Activated T-cell treated with anti-CD3 and anti-CD28 coated beads, Interleukin-2, amount 50 U/mL, for 24 hours (primary cell): ENCODE data around the gene MON1B.
"Not testable (repeated sequence)": the region's sequence is repeated elsewhere in the genome, so short reads cannot be mapped to it uniquely, and the experiment has no call there.

Experiments used
- DNase-seq: peaks from one replicate; pipeline ENCODE4 v3.0.0-alpha.2; 2020
- H3K27ac Mint-ChIP-seq: 2 replicates; pipeline ENCODE4 v1.8.0; 2020; ENCODE audit warnings: mild to moderate bottlenecking, mixed read lengths
- H3K27me3 Mint-ChIP-seq: 2 replicates; pipeline ENCODE4 v1.8.0; 2020; ENCODE audit warnings: mixed read lengths
- H3K36me3 Mint-ChIP-seq: 2 replicates; pipeline ENCODE4 v1.8.0; 2020; ENCODE audit warnings: low read depth, mixed read lengths
- H3K4me1 Mint-ChIP-seq: 2 replicates; pipeline ENCODE4 v1.8.0; 2020; ENCODE audit warnings: low read depth, mixed read lengths
- H3K4me3 Mint-ChIP-seq: 2 replicates; pipeline ENCODE4 v1.8.0; 2020; ENCODE audit warnings: mild to moderate bottlenecking, moderate library complexity, mixed read lengths
- H3K9me3 Mint-ChIP-seq: 2 replicates; pipeline ENCODE4 v1.8.0; 2020; ENCODE audit warnings: mixed read lengths

Gene MON1B

GRCh38 chr16:77186298-77186697 is 4.7 kb upstream of the MON1B start:
- not testable (repeated sequence) for H3K4me1 Mint-ChIP-seq, H3K9me3 Mint-ChIP-seq, H3K27ac Mint-ChIP-seq, H3K4me3 Mint-ChIP-seq, DNase-seq, H3K27me3 Mint-ChIP-seq
- H3K36me3 Mint-ChIP-seq = peaks cover 11% of the 10 kb centered on the region

- peaks cover 41% of the 10 kb centered on the region for H3K4me1 Mint-ChIP-seq
- H3K27ac Mint-ChIP-seq = peak overlapping the region; percentile 100
- peak overlapping the region; percentile 88 for H3K4me3 Mint-ChIP-seq
- no peaks in the 10 kb centered on the region for H3K27me3 Mint-ChIP-seq
- H3K9me3 Mint-ChIP-seq = no peaks in the 10 kb centered on the region
- DNase-seq = no peak
- H3K36me3 Mint-ChIP-seq = peaks cover 49% of the 10 kb centered on the region
Observed at GRCh38 chr16:77190190-77190477, 856 bp upstream of the MON1B start.

- DNase-seq = peak; percentile 64
- peak overlapping the region; percentile 88 for H3K4me3 Mint-ChIP-seq
Observed at GRCh38 chr16:77191259-77191969, 424 bp downstream of the MON1B start.

GRCh38 chr16:77193377-77193776 is 2.4 kb downstream of the MON1B start:
- DNase-seq = no peak
- Mint-ChIP-seq H3K4me1 (peaks cover 41% of the 10 kb centered on the region), H3K36me3 (peaks cover 79% of the 10 kb centered on the region), H3K9me3 (no peaks in the 10 kb centered on the region), H3K4me3 (peak overlapping the region; percentile 88), H3K27me3 (no peaks in the 10 kb centered on the region), H3K27ac (peak overlapping the region; percentile 100)

More at GRCh38 chr16:77191259-77191969, 424 bp downstream of the MON1B start:
- H3K36me3 Mint-ChIP-seq = peaks cover 61% of the 10 kb centered on the region
- peak overlapping the region; percentile 100 for H3K27ac Mint-ChIP-seq
- H3K9me3 Mint-ChIP-seq = no peaks in the 10 kb centered on the region
- H3K4me1 Mint-ChIP-seq = peaks cover 41% of the 10 kb centered on the region
- H3K27me3 Mint-ChIP-seq = no peaks in the 10 kb centered on the region

GRCh38 chr16:77194295-77195231 is 3.6 kb downstream of the MON1B start:
- Mint-ChIP-seq H3K4me3 (no peak overlapping the region), H3K9me3 (no peaks in the 10 kb centered on the region), H3K36me3 (peaks cover 90% of the 10 kb centered on the region), H3K27ac (peak overlapping the region; percentile 3), H3K4me1 (peaks cover 33% of the 10 kb centered on the region), H3K27me3 (no peaks in the 10 kb centered on the region)
- DNase-seq = no peak

- DNase-seq = no peak
- no peak overlapping the region for H3K27ac Mint-ChIP-seq
- H3K4me3 Mint-ChIP-seq = no peak overlapping the region
- peaks cover 92% of the 10 kb centered on the region for H3K36me3 Mint-ChIP-seq
- peaks cover 32% of the 10 kb centered on the region for H3K4me1 Mint-ChIP-seq
- H3K27me3 Mint-ChIP-seq = no peaks in the 10 kb centered on the region
- H3K9me3 Mint-ChIP-seq = no peaks in the 10 kb centered on the region
Observed at GRCh38 chr16:77195411-77195810, 4.4 kb downstream of the MON1B start.

- Mint-ChIP-seq H3K27ac (no peak overlapping the region), H3K36me3 (peaks cover 82% of the 10 kb centered on the region), H3K4me1 (peaks cover 17% of the 10 kb centered on the region), H3K27me3 (no peaks in the 10 kb centered on the region), H3K9me3 (no peaks in the 10 kb centered on the region), H3K4me3 (no peak overlapping the region)
- DNase-seq = no peak
Observed at GRCh38 chr16:77197747-77198146, 6.8 kb downstream of the MON1B start.

- Mint-ChIP-seq H3K36me3 (peaks cover 67% of the 10 kb centered on the region), H3K4me1 (peaks cover 3% of the 10 kb centered on the region), H3K4me3 (no peak within 1 kb of the TSS), H3K9me3 (no peaks in the 10 kb centered on the region), H3K27ac (no peak within 1 kb of the TSS), H3K27me3 (no peaks in the 10 kb centered on the region)
- DNase-seq = no peak
Observed at GRCh38 chr16:77199211-77199610, 8.2 kb downstream of the MON1B start, which contains the start of gene SYCE1L. TSS of gene SYCE1L (plus strand) at chr16:77199408. CDS start at chr16:77199452, 44 bp downstream.

- no peaks in the 10 kb centered on the region for H3K27me3 Mint-ChIP-seq
- DNase-seq = no peak
- H3K9me3 Mint-ChIP-seq = no peaks in the 10 kb centered on the region
- peaks cover 4% of the 10 kb centered on the region for H3K4me1 Mint-ChIP-seq
- no peak overlapping the region for H3K27ac Mint-ChIP-seq
- H3K4me3 Mint-ChIP-seq = no peak overlapping the region
- H3K36me3 Mint-ChIP-seq = peaks cover under 1% of the 10 kb centered on the region
Observed at GRCh38 chr16:77206533-77206932, 15.5 kb downstream of the MON1B start.

GRCh38 chr16:77207030-77207429 is 16.0 kb downstream of the MON1B start:
- H3K36me3 Mint-ChIP-seq = no peaks in the 10 kb centered on the region
- no peaks in the 10 kb centered on the region for H3K27me3 Mint-ChIP-seq
- H3K9me3 Mint-ChIP-seq = no peaks in the 10 kb centered on the region

GRCh38 chr16:77208382-77208781 is 17.4 kb downstream of the MON1B start:
- DNase-seq = no peak
- Mint-ChIP-seq H3K9me3 (no peaks in the 10 kb centered on the region), H3K27me3 (no peaks in the 10 kb centered on the region), H3K4me1 (peaks cover 11% of the 10 kb centered on the region), H3K4me3 (no peak overlapping the region), H3K36me3 (no peaks in the 10 kb centered on the region), H3K27ac (no peak overlapping the region)

More at GRCh38 chr16:77207030-77207429, 16.0 kb downstream of the MON1B start:
- no peak overlapping the region for H3K4me3 Mint-ChIP-seq
- H3K4me1 Mint-ChIP-seq = peaks cover 8% of the 10 kb centered on the region
- no peak for DNase-seq
- no peak overlapping the region for H3K27ac Mint-ChIP-seq

GRCh38 chr16:77211880-77212740 is 21.1 kb downstream of the MON1B start:
- H3K4me3 Mint-ChIP-seq = peak overlapping the region; percentile 76
- peak; percentile 82 for DNase-seq
- no peaks in the 10 kb centered on the region for H3K36me3 Mint-ChIP-seq
- peak overlapping the region; percentile 57 for H3K27ac Mint-ChIP-seq
- no peaks in the 10 kb centered on the region for H3K9me3 Mint-ChIP-seq
- peaks cover 18% of the 10 kb centered on the region for H3K4me1 Mint-ChIP-seq
- no peaks in the 10 kb centered on the region for H3K27me3 Mint-ChIP-seq

- no peak overlapping the region for H3K27ac Mint-ChIP-seq
- H3K4me3 Mint-ChIP-seq = peak overlapping the region; percentile 76
- DNase-seq = peak; percentile 85
- H3K9me3 Mint-ChIP-seq = no peaks in the 10 kb centered on the region
- H3K4me1 Mint-ChIP-seq = peaks cover 18% of the 10 kb centered on the region
- H3K27me3 Mint-ChIP-seq = no peaks in the 10 kb centered on the region
- H3K36me3 Mint-ChIP-seq = no peaks in the 10 kb centered on the region
Observed at GRCh38 chr16:77212741-77213541, 22.0 kb downstream of the MON1B start.
